ENCODE data around the gene NMNAT3.
A peak's percentile ranks its signal among the peaks of the same experiment; 100 is the strongest.

The NMNAT3 gene

DNA sequence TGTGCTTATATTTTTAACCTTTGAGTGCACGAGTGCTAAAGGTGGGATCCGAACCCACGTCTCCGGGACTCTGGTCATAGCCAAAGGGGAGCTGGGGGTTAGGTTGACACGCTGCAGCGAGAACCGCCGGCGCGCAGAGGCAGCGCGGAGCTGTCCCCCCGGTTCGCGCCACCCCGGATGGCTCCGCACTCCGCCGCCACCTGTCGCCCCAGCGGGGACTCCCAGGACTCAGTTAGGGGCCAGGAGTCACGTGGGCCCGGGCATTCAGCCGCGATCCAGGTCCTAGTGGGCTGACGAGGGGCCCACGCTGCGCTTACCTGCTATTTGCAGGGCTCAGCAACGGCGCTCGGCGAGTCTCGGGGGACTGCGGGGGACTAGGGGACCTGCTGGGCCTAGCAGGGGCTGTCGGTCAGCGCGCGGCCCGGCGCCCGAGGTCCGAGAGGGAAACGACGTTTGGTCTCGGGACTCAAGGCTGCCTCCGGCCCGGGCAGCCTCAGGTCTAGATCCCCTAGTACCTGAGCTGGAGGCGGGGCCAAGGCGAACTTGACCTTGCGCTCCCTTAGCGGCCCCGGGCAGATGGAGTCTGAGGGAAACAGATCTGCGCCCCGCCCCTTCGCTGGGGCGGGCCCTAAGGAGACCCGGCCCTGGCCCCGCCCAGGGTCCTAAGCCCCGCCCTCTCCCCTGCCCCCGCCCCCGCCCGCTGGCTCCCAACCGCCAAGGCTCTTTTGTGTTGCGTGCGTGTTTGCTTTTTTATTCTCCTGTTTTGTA is at the start of gene NMNAT3:
Gene NMNAT3, minus strand, starts transcription at position 585 of the 768 bp plus-strand sequence. CDS start 50,248 bp downstream, outside the sequence.
- DNase-seq = peak; percentile 68

DNA sequence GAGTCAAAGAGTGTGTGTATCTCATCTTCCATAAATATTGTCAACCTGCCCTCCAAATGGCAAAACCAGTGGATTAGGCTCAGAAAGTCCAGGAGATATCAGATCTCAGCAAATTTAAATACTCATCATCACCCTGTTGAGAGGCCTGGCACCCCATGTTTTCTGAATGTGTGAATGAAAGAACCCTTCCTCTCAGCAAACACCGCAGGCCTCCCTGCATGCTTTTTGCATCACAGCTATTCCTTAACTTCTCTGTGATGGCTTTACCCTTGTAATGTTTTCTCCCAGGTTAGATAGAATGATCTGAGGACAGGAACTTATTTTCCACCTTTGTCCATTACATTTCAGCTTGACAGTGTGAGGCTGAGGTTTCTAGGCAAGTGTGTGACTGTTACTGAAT is 43.6 kb upstream of the NMNAT3 start:
- DNase-seq = no peak

DNA sequence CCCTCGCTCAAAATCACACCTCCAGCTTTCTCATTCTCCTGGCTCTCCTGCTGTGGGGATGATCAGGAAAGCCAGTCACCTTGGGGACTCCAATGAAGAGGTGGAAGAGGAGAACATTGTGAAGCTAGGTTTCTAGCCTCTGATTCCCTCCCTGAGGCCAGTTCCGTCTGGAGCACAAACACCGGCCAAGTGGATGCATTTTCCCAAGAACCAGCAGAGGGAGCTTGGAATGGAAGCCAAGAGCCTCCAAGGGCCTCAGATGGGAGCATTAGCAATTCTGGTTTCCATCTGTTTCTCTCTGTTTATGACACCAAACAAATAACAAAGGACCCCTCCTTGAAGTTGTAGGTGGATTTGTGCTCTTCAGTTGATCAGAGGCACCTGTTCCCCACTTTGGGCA is 40.6 kb upstream of the NMNAT3 start:
- peak; percentile 11 for DNase-seq

DNA sequence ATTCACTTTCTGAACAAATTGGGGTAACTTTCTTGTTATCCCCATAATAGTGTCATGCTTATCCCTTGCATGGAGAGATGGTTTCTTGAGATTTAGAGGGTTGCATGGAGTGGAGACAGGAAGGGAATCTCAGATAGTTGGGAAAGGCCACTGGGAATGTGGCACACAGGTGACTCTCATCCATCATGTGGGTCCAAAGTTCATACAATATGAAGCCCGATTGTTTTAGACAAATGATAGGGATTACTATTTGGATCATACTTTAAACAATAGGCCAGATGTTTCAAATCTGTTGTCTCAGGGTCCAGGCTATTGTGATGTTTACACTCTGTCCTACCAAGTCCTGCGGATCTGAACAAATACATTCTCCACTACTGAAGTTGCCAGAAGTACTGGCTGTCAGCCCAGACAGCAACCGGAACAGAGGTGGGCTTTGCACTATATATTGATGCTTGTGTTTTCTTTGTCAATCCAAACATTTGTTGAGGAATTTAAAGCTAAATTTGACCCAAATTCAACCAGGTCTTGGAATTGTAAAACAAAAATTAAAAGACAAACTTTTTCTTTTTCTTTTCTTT is 39.2 kb upstream of the NMNAT3 start:
- DNase-seq = no peak

DNA sequence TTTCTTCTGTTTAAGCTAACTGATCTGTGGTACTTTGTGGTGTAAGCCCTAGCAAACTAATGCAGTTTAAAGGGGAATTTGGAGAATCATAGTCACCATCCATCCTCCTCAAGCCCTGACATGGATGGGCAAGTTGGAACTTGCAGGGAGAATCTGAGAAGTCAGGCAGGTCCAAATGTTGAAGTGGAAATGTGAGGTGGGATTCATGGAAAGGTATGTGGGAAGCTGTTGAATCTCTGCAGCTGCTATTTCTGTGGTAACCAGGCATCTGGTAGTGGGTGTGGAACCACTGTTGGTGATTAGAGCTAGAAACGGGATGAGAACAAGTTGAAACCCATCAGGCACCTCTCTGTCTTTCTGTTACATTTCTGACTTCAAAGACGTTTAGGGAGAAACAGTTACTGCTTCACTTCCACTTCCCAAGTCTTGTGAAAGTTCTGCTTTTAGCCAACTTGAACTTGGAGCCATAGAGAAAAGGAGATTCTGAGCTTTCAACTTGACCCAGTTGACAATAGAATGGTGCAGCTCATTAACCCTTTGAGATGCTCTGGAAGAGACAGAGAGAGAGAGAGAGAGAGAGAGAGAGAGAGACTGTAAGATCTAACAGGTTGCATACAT is 38.1 kb upstream of the NMNAT3 start:
- no peak for DNase-seq

GRCh38 chr3:139715166-139715565 is 37.4 kb upstream of the NMNAT3 start:
- no peak for DNase-seq

- DNase-seq = peak; percentile 99
These were observed 32.4 kb upstream of the NMNAT3 start for GRCh38 chr3:139710212-139710611.

- no peak for DNase-seq
These were observed 27.9 kb upstream of the NMNAT3 start for GRCh38 chr3:139705631-139706030.

DNA sequence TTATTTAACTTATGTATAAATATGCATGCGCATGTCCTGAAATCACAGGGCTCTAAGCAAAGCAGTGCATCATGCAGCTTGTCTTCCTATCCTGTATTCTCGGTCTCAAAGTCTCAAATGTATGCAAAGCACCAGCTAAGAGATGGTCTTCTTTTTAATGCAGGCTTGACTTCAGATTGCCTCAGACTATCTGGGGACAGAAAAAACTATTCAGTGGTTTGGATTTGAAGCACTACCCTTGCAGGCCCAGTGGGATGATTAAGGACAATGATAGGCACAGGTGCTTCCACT is 18.5 kb upstream of the NMNAT3 start:
- no peak for DNase-seq

- no peak for DNase-seq
These were observed 17.9 kb upstream of the NMNAT3 start for GRCh38 chr3:139695426-139696313.

GRCh38 chr3:139695007-139695406 is 17.2 kb upstream of the NMNAT3 start:
- DNase-seq = no peak

DNA sequence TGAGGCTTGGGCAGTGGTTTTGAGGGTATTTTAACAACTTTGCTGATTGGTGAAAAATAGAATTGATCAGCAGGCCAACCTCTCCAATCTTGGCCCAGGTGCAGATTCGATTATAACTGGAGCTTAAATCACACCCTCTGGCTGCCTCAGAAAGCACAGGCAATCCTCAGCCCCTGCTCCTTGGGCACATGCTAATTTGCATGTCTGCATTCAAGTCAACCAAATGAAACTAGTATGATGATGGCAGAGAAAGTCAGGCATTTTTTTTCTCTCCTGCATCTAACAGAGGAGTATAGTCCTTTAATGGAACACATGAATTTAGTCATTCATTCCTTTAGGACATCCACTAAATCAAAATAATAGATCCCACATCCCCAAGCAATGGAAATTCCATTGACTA is 16.8 kb upstream of the NMNAT3 start:
- DNase-seq = peak; percentile 28

GRCh38 chr3:139691619-139692018 is 13.8 kb upstream of the NMNAT3 start:
- DNase-seq = no peak

DNA sequence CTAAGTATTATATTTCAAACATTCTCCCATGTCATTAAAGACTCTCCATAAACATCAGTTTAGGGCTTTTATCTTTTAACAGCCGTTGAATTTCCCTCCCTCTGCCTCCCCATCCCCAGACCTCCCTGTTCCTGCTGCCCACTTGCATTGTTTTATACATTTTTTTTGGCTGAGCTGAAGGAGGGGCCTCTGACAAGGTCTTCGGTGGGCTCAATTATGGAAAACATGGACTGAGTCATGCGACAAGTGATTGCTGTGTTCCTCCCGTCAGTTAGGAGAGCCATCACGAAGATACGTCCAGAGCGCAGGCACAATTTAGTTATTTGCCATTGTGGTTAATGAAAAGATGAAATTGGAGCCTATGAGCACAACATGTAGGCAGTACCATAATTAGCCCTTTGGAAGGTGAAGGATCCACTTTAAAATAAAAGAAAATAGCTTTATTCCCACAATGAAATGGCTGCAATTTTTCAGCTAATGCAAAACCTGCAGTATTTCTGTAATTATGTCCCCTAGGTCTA is 12.0 kb upstream of the NMNAT3 start:
- peak; percentile 61 for DNase-seq

DNA sequence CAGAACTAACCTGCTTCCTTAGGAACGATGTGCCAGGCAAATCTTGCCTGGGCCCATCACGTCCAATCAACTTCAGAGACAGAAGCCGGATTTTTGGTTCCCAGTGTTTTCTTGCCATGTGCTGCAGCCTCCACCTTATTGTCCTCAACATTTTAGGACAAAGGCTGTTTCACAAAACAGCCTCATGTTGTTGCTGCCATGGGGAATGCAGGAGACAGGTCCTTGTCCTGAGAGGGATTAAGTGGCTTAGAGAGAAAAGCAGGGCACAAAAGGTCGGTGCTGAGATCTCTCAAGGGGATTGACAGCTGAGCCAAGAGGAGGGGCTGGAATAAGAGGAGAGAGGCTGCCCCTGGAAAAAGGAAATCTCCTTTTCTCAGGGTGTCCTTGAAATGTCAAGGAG is 11.3 kb upstream of the NMNAT3 start:
- DNase-seq = no peak

DNA sequence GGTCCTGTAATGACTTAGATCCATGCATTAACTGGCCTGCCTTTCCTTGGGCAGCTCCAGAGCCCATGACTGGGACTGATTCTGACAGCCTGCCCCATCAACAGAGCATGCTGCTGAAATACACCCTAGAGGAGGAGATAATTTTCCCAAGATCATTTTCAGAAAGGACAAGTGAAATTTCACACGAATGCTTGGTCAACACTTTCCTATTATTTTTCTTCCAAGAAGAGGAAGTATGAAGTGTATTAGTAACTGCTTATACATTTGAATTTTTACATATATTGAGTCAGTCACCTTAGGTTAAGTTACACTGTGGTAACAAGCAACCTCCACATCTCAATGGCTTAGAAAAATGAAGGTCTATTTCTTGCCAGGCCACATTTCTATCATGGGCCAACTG is 9.7 kb upstream of the NMNAT3 start:
- DNase-seq = no peak

DNA sequence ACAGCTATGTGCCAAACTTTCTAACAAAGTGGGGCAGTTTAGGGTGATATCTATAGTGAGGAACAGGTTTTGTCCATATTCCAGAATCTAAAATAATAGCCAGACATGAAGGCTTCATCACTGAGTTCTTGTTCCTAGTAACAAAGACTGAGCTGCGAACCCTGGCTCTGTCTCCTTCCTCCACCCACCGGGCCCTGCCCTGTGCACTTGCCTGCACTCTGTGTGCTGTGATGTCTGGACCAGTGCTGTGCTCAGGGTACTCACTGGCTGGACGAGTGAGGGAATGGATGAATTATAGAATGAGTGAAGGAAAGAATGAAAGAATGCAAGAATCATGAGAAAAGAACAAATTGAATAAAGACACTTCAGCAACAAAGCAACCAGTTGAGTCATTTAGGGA is 8.9 kb upstream of the NMNAT3 start:
- DNase-seq = no peak

DNA sequence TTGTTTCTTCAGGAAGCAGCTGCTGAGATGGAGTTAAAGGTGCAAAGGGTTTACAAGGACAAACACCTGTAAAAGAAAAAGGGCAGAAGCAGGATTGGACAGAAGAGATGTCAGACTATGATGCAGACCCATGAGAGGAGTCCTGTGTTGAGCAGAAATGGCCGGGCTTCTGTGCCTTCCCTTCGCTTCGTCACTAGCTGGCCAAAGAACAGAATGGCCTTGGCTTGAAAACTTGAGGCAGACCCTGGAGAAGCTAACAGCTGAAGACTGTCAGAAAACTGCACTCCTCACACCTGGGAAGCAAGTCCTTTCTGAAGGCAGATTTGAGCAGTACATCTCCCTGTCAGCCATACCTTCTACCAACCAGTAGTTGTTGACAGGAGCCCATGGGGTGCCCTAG is 8.4 kb upstream of the NMNAT3 start:
- no peak for DNase-seq

- no peak for DNase-seq
These were observed 1.5 kb upstream of the NMNAT3 start for GRCh38 chr3:139679220-139679775.

GRCh38 chr3:139676632-139677387 is 962 bp downstream of the NMNAT3 start:
- DNase-seq = no peak

GRCh38 chr3:139676108-139676507 is 1.7 kb downstream of the NMNAT3 start:
- no peak for DNase-seq

- DNase-seq = no peak
These were observed 2.4 kb downstream of the NMNAT3 start for GRCh38 chr3:139675327-139675726.
